Cardiac muscle cell (in vitro differentiated cells and primary cell): ENCODE results near the gene KIFC3. TPM values are rescaled to one million over a fixed set of nuclear protein-coding genes. Genes with fewer than 3 reads are reported as not detected.

Experiments used
- DNase-seq, 2 donors: peaks; one replicate each; pipeline versions ENCODE4 v3.0.0 to v3.0.0-alpha.2; 2010 to 2017; ENCODE audit warnings: low read depth in 1 of 2, low spot score in 1 of 2
- H3K27ac ChIP-seq: fragments of 200-600 bp; sonication (generic); 2 replicates; pipeline ENCODE4 v1.5.1; 2016
- H3K27me3 ChIP-seq: fragments of 200-600 bp; sonication (generic); 2 replicates; pipeline ENCODE4 v1.6.0; 2016; ENCODE audit warnings: control low read depth
- H3K36me3 ChIP-seq: fragments of 200-600 bp; sonication (generic); 2 replicates; pipeline ENCODE4 v1.5.1; 2016; ENCODE audit warnings: control low read depth
- H3K4me1 ChIP-seq: fragments of 200-600 bp; sonication (generic); 2 replicates; pipeline ENCODE4 v1.8.1; 2017; ENCODE audit warnings: low read depth, mild to moderate bottlenecking, mixed run types
- H3K4me3 ChIP-seq: fragments of 200-600 bp; sonication (generic); 2 replicates; pipeline ENCODE4 v1.5.1; 2016; ENCODE audit warnings: mild to moderate bottlenecking
- H3K9me3 ChIP-seq: fragments of 200-600 bp; sonication (generic); 2 replicates; pipeline ENCODE4 v1.5.1; 2017; ENCODE audit warnings: low read depth, mild to moderate bottlenecking, control low read depth
- CTCF ChIP-seq: IDR thresholded peaks from 2 replicates; pipeline ENCODE4 v1.5.1; 2012; ENCODE audit warnings: low read depth, mild to moderate bottlenecking, low read length
- polyA plus RNA-seq: library from polyadenylated mRNA; unstranded; fragments of >200 nt; fragmentation: Nextera tagmentation; extraction: Ambion mirVana; gene quantifications from 2 replicates; pipeline ENCODE4 v1.2.1, GENCODE V29; 2016
- total RNA-seq: library from RNA; depleted of rRNA; stranded (reverse); fragments of >200 nt; gene quantifications from 2 replicates; pipeline ENCODE4 v1.2.3, GENCODE V29; 2016

Gene KIFC3
- total and polyA plus RNA-seq, 2 experiments from 2014 or later = 24.8 to 50.1 TPM

- peak overlapping the region; percentile 96 for H3K27ac ChIP-seq
- TF ChIP-seq CTCF = no peak
- peaks cover 45% of the 10 kb centered on the region for H3K4me1 ChIP-seq
- no peak for DNase-seq
- no peaks in the 10 kb centered on the region for H3K9me3 ChIP-seq
- H3K36me3 ChIP-seq = no peaks in the 10 kb centered on the region
- H3K4me3 ChIP-seq = no peak overlapping the region
- no peaks in the 10 kb centered on the region for H3K27me3 ChIP-seq
These were observed 1.8 kb downstream of the KIFC3 start for GRCh38 chr16:57800200-57801097.

- Histone ChIP-seq H3K36me3 (no peaks in the 10 kb centered on the region), H3K27ac (no peak overlapping the region), H3K9me3 (no peaks in the 10 kb centered on the region), H3K4me3 (no peak overlapping the region), H3K27me3 (no peaks in the 10 kb centered on the region), H3K4me1 (peaks cover 45% of the 10 kb centered on the region)
- no peak for TF ChIP-seq CTCF
- DNase-seq = no peak
These were observed 2.6 kb downstream of the KIFC3 start for GRCh38 chr16:57799600-57800199.

GRCh38 chr16:57798953-57799599 lies 3.2 kb downstream of the KIFC3 start:
- Histone ChIP-seq H3K27me3 (no peaks in the 10 kb centered on the region), H3K36me3 (no peaks in the 10 kb centered on the region), H3K4me3 (no peak overlapping the region), H3K9me3 (no peaks in the 10 kb centered on the region), H3K4me1 (peaks cover 45% of the 10 kb centered on the region), H3K27ac (no peak overlapping the region)
- DNase-seq = no peak
- TF ChIP-seq CTCF = no peak

DNA sequence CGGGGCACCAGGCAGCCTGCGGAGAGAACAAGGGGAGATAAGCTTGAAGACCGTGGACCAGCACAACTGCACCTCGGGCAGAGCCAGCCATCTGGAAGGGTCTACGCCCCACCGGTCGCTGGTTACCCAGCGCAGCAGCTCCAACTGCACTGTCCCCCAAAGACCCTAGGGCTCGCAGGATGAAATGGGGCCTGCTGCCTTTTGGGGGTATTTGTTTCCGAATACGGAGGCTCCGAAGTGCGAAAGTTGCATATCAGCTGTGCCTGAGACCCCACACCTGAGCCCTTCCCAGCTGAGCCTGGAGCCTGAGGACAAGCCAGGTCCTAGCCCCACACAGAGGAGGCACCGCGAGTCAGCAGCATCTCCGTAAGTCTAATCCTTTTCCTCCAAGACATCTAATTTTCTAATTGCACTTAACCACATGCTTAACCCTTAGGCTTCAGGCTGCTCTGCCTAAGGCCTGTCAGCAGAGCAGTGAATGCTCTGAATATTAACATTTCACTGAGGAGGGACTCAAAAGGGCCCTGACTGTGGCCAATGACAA lies 4.0 kb downstream of the KIFC3 start:
- Histone ChIP-seq H3K4me1 (peaks cover 44% of the 10 kb centered on the region), H3K4me3 (no peak overlapping the region)

More for the DNA sequence above, 4.0 kb downstream of the KIFC3 start:
- H3K27ac ChIP-seq = peak overlapping the region; percentile 53
- H3K27me3 ChIP-seq = no peaks in the 10 kb centered on the region
- H3K9me3 ChIP-seq = no peaks in the 10 kb centered on the region
- no peak for DNase-seq
- no peaks in the 10 kb centered on the region for H3K36me3 ChIP-seq
- no peak for TF ChIP-seq CTCF
